Kidney (tissue), 14 donors: ENCODE measurements around the gene HIF3A. TPM values are rescaled to one million over a fixed set of nuclear protein-coding genes. Genes with fewer than 3 reads are reported as not detected.

Source experiments
- DNase-seq, 5 donors: peaks; one replicate each; pipeline ENCODE4 v3.0.0-alpha.2; 2013 to 2020
- FAIRE-seq: peaks from 2 replicates; lab custom pipeline; 2012; peaks lifted over from hg19 to GRCh38; lab: Jason Lieb, UNC
- H3K27ac ChIP-seq, 2 donors: one replicate each; pipeline ENCODE4 v1.7.0; 2013; ENCODE audit warnings: low read depth in 2 of 2, low read length in 2 of 2, inconsistent platforms in 1 of 2
- H3K27me3 ChIP-seq: one replicate; pipeline ENCODE4 v1.7.1; 2013; ENCODE audit warnings: low read length, inconsistent platforms; ENCODE audit not compliant: control insufficient read depth, insufficient read depth
- H3K36me3 ChIP-seq, 3 donors: one replicate each; pipeline versions ENCODE4 v1.7.0 to v1.7.1; 2013; ENCODE audit warnings: low read length in 3 of 3, control low read depth in 1 of 3, inconsistent platforms in 1 of 3; ENCODE audit not compliant: insufficient read depth in 3 of 3, control insufficient read depth in 2 of 3
- H3K4me1 ChIP-seq, 3 donors: one replicate each; pipeline versions ENCODE4 v1.7.0 to v1.7.1; 2013; ENCODE audit warnings: low read length in 3 of 3, inconsistent platforms in 1 of 3, low read depth in 1 of 3; ENCODE audit not compliant: control insufficient read depth in 2 of 3, insufficient read depth in 2 of 3
- H3K4me3 ChIP-seq, 3 donors: one replicate each; pipeline versions ENCODE4 v1.7.0 to v1.8.1; 2013; ENCODE audit warnings: low read length in 3 of 3, control low read depth in 1 of 3, inconsistent platforms in 1 of 3
- H3K9ac ChIP-seq, 3 donors: one replicate each; pipeline versions ENCODE4 v1.7.0 to v1.7.1; 2013; ENCODE audit warnings: low read length in 3 of 3, control low read depth in 1 of 3, inconsistent platforms in 1 of 3
- H3K9me3 ChIP-seq, 3 donors: one replicate each; pipeline versions ENCODE4 v1.7.0 to v1.7.1; 2013; ENCODE audit warnings: low read length in 3 of 3, control low read depth in 1 of 3, inconsistent platforms in 1 of 3; ENCODE audit not compliant: control insufficient read depth in 2 of 3, insufficient read depth in 1 of 3
- CTCF ChIP-seq: IDR thresholded peaks from 3 replicates; pipeline ENCODE4 v1.5.1; 2012; ENCODE audit warnings: mild to moderate bottlenecking, moderate library complexity, borderline replicate concordance; ENCODE audit not compliant: insufficient read depth; ENCODE audit errors: extremely low read depth
- intact Hi-C: fragments of 100-400 bp; cut with DNase I; formaldehyde crosslinking; loops from one replicate; pipeline ENCODE4 v1.11.1; 2022
- polyA plus RNA-seq: library from polyadenylated mRNA; stranded (reverse); fragments of 350-450 nt; fragmentation: Illumina TruSeq; extraction: RNeasy Lipid Tissue Mini Kit (QIAGEN cat#74804); gene quantifications from one replicate; pipeline ENCODE4 v1.2.3, GENCODE V29; 2014; ENCODE audit warnings: low read depth, low replicate concordance; ENCODE audit not compliant: insufficient read depth
- total RNA-seq: library from RNA; stranded (reverse); fragmentation: NEBNext Ultra II Directional; extraction: Animal tissue kit (Norgen Biotek cat#: 25700); gene quantifications from one replicate; pipeline ENCODE4 v1.2.1, GENCODE V29; 2021
- donor health status: control.
- donor health status: control.
- donor health status: control.
- donor health status: control.
- donor health status: control.
- donor health status: DM: yes; HTN: yes; CAD: no.
- donor health status: Normal renal cell carcinoma (clear cell type).

HIF3A gene
- total and polyA plus RNA-seq, 2 donors from 2014 or later, result 3.3 to 40.4 TPM

DNA sequence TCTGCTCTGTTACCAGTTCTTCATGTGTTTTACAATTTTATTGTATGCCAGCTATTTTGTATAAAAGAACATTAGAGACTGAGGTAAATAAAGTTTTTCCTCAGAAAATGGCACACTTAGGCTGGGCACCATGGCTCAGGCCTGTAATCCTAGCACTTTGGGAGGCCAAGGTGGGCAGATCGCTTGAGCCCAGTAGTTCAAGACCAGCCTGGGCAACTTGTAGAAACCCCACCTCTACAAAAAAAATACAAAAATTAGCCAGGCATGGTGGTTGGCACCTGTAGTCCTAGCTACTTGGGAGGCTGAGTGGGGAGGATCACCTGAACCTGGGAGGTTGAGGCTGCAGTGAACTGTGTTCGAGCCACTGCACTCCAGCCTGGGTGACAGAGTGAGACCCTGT, 84.5 kb downstream of the HIF3A start:
- H3K36me3 ChIP-seq, result peaks cover 3 to 34% (median 16%) of the 10 kb centered on the region in 3 donors
- no peak overlapping the region for H3K9ac ChIP-seq
- TF ChIP-seq CTCF, result no peak
- DNase-seq (peak in 1 of 5 donors; percentile 18), FAIRE-seq (no peak)
- H3K4me1 ChIP-seq, result no peaks in the 10 kb centered on the region
- intact Hi-C loops, result no loop called here
- H3K27ac ChIP-seq, result no peak overlapping the region
- no peak overlapping the region for H3K4me3 ChIP-seq
- H3K9me3 ChIP-seq, result no peaks in the 10 kb centered on the region
- no peaks in the 10 kb centered on the region for H3K27me3 ChIP-seq

DNA sequence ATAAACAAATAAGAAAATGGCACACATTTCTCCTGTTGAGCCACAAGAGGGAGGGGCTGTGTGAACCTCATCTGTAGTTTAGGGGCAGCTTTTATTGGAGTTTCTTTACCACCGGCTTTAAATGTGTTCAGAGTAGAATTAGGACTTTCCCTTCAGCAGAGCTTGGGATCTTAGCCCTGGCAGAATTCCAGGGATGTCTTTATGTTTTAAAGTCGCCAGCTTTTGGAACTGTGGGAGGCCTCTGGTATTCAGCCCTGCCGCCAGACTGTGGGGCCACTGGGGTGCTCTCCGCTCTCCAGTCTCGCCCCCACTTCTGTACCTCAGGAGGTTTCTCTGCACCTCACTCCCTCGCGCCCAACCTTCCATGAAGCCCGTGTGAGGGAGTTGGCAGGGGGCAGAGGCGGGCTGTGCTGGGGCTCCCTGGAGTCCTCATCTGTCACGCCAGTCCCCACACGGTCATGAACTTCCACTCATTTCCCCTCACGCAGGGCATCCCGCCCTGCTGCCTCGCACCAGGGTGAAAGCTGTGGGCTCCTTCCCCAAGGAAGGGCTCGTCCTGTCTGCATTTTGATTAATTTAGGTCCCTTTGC, 85.0 kb downstream of the HIF3A start:
- intact Hi-C loops, result no loop called here
- FAIRE-seq (no peak), DNase-seq (peak in 1 of 5 donors; percentile 52)
- no peak overlapping the region for H3K9ac ChIP-seq
- TF ChIP-seq CTCF, result no peak
- peaks cover 3 to 31% (median 11%) of the 10 kb centered on the region in 3 donors for H3K36me3 ChIP-seq
- no peak overlapping the region for H3K4me3 ChIP-seq
- H3K27ac ChIP-seq, result no peak overlapping the region
- H3K4me1 ChIP-seq, result no peaks in the 10 kb centered on the region
- no peaks in the 10 kb centered on the region for H3K9me3 ChIP-seq
- no peaks in the 10 kb centered on the region for H3K27me3 ChIP-seq

DNA sequence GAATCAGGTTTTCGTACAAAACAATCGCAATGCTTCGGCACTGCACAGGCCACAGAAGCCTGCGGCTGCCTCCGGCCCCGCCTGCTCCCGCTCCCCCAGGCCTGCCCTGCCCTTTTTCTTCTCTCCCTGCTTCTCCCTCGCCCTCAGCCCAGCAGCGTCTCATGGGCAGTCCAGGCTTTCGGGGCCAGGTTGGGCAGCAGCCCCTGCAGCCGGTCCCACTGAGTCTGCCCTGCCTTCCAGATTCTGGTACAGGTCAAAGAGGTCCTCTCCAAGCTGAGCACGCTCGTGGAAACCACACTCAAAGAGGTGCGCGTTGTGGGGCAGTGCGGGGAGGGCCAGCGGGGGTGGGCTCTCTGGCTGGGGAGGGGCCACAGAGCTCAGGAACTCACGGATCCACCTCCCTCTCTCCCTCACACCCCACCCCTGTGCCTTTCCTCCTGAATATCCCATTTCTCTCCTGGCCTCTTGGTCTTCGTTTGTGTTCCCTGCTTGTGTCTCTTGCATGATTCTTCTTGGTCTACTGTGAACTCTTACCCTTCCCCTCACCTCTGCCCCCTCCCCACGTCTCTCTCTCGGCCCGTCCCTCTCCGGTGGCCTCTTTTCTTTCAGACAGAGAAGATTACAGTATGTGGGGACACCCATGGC, 86.5 kb downstream of the HIF3A start:
- no peak overlapping the region for H3K27ac ChIP-seq
- H3K36me3 ChIP-seq, result peaks cover 3 to 35% (median 5%) of the 10 kb centered on the region in 3 donors
- TF ChIP-seq CTCF, result no peak
- H3K4me1 ChIP-seq, result no peaks in the 10 kb centered on the region
- intact Hi-C loops, result no loop called here
- H3K9ac ChIP-seq, result no peak overlapping the region
- no peak overlapping the region for H3K4me3 ChIP-seq
- DNase-seq, result no peak
- no peak for FAIRE-seq
- no peaks in the 10 kb centered on the region for H3K27me3 ChIP-seq
- H3K9me3 ChIP-seq, result no peaks in the 10 kb centered on the region
